ENCODE measurements around the gene PIM2.
A peak's percentile ranks its signal among the peaks of the same experiment; 100 is the strongest.

- TF ChIP-seq CTCF (IDR thresholded peaks at IDR 0.05) (no peak), POLR2A (IDR thresholded peaks at IDR 0.05) (peak; percentile 70 to 76)
Observed at GRCh38 chrX:48957827-48958634, 39.2 kb upstream of the PIM2 start.
